ENCODE data around the gene TOPAZ1.

The TOPAZ1 gene

GRCh38 chr3:44240061-44240460 is 1.6 kb upstream of the TOPAZ1 start:
- Histone ChIP-seq H3K4me3 (ENCODE audit: low read depth in 1 of 5, low read length in 5 of 5) (no peak overlapping the region), H3K27me3 (ENCODE audit: control insufficient read depth in 5 of 5, insufficient read depth in 4 of 5, low read length in 5 of 5) (no peaks in the 10 kb centered on the region), H3K36me3 (ENCODE audit: control insufficient read depth in 5 of 5, insufficient read depth in 5 of 5, low read length in 5 of 5) (no peaks in the 10 kb centered on the region), H3K27ac (ENCODE audit: low read depth, low read length) (no peak overlapping the region), H3K9ac (ENCODE audit: low read length in 5 of 5) (no peak overlapping the region), H3K4me1 (ENCODE audit: control insufficient read depth in 5 of 5, insufficient read depth in 5 of 5, low read length in 5 of 5) (peaks cover 0 to 4% (median 0%) of the 10 kb centered on the region in 5 donors), H3K9me3 (ENCODE audit: control insufficient read depth in 5 of 5, low read length in 5 of 5) (no peaks in the 10 kb centered on the region)

- Histone ChIP-seq H3K9ac (ENCODE audit: low read length in 5 of 5) (no peak overlapping the region), H3K4me1 (ENCODE audit: control insufficient read depth in 5 of 5, insufficient read depth in 5 of 5, low read length in 5 of 5) (no peaks in the 10 kb centered on the region), H3K27me3 (ENCODE audit: control insufficient read depth in 5 of 5, insufficient read depth in 4 of 5, low read length in 5 of 5) (no peaks in the 10 kb centered on the region), H3K36me3 (ENCODE audit: control insufficient read depth in 5 of 5, insufficient read depth in 5 of 5, low read length in 5 of 5) (no peaks in the 10 kb centered on the region), H3K4me3 (ENCODE audit: low read depth in 1 of 5, low read length in 5 of 5) (no peak overlapping the region), H3K27ac (ENCODE audit: low read depth, low read length) (no peak overlapping the region), H3K9me3 (ENCODE audit: control insufficient read depth in 5 of 5, low read length in 5 of 5) (peaks cover 0 to 6% (median under 1%) of the 10 kb centered on the region in 5 donors)
These were observed 1.0 kb downstream of the TOPAZ1 start for GRCh38 chr3:44242721-44243120.

- Histone ChIP-seq H3K36me3 (ENCODE audit: control insufficient read depth in 5 of 5, insufficient read depth in 5 of 5, low read length in 5 of 5) (no peaks in the 10 kb centered on the region), H3K4me3 (ENCODE audit: low read depth in 1 of 5, low read length in 5 of 5) (no peak overlapping the region), H3K27me3 (ENCODE audit: control insufficient read depth in 5 of 5, insufficient read depth in 4 of 5, low read length in 5 of 5) (no peaks in the 10 kb centered on the region), H3K9ac (ENCODE audit: low read length in 5 of 5) (no peak overlapping the region), H3K4me1 (ENCODE audit: control insufficient read depth in 5 of 5, insufficient read depth in 5 of 5, low read length in 5 of 5) (peaks cover 0 to 4% (median 0%) of the 10 kb centered on the region in 5 donors), H3K9me3 (ENCODE audit: control insufficient read depth in 5 of 5, low read length in 5 of 5) (peaks cover 8 to 22% (median 19%) of the 10 kb centered on the region in 5 donors), H3K27ac (ENCODE audit: low read depth, low read length) (no peak overlapping the region)
These were observed 6.5 kb downstream of the TOPAZ1 start for GRCh38 chr3:44248152-44248551.

- H3K27me3 ChIP-seq (ENCODE audit: control insufficient read depth in 5 of 5, insufficient read depth in 4 of 5, low read length in 5 of 5): no peaks in the 10 kb centered on the region
- H3K36me3 ChIP-seq (ENCODE audit: control insufficient read depth in 5 of 5, insufficient read depth in 5 of 5, low read length in 5 of 5): no peaks in the 10 kb centered on the region
- no peak overlapping the region for H3K9ac ChIP-seq (ENCODE audit: low read length in 5 of 5)
- no peak overlapping the region for H3K4me3 ChIP-seq (ENCODE audit: low read depth in 1 of 5, low read length in 5 of 5)
- H3K27ac ChIP-seq (ENCODE audit: low read depth, low read length): no peak overlapping the region
- peaks cover 8 to 22% (median 15%) of the 10 kb centered on the region in 5 donors for H3K9me3 ChIP-seq (ENCODE audit: control insufficient read depth in 5 of 5, low read length in 5 of 5)
- H3K4me1 ChIP-seq (ENCODE audit: control insufficient read depth in 5 of 5, insufficient read depth in 5 of 5, low read length in 5 of 5): peaks cover 0 to 4% (median 0%) of the 10 kb centered on the region in 5 donors
These were observed 10.8 kb downstream of the TOPAZ1 start for GRCh38 chr3:44252332-44252959.

- Histone ChIP-seq H3K9ac (ENCODE audit: low read length in 5 of 5) (no peak overlapping the region), H3K4me1 (ENCODE audit: control insufficient read depth in 5 of 5, insufficient read depth in 5 of 5, low read length in 5 of 5) (no peaks in the 10 kb centered on the region), H3K9me3 (ENCODE audit: control insufficient read depth in 5 of 5, low read length in 5 of 5) (peaks cover 0 to 5% (median 0%) of the 10 kb centered on the region in 5 donors), H3K27me3 (ENCODE audit: control insufficient read depth in 5 of 5, insufficient read depth in 4 of 5, low read length in 5 of 5) (no peaks in the 10 kb centered on the region), H3K27ac (ENCODE audit: low read depth, low read length) (no peak overlapping the region), H3K4me3 (ENCODE audit: low read depth in 1 of 5, low read length in 5 of 5) (no peak overlapping the region), H3K36me3 (ENCODE audit: control insufficient read depth in 5 of 5, insufficient read depth in 5 of 5, low read length in 5 of 5) (no peaks in the 10 kb centered on the region)
These were observed 17.7 kb downstream of the TOPAZ1 start for GRCh38 chr3:44259404-44259803.

GRCh38 chr3:44264146-44264545 is 22.5 kb downstream of the TOPAZ1 start:
- no peak overlapping the region for H3K4me3 ChIP-seq (ENCODE audit: low read depth in 1 of 5, low read length in 5 of 5)
- H3K36me3 ChIP-seq (ENCODE audit: control insufficient read depth in 5 of 5, insufficient read depth in 5 of 5, low read length in 5 of 5): no peaks in the 10 kb centered on the region
- H3K27ac ChIP-seq (ENCODE audit: low read depth, low read length): no peak overlapping the region
- no peak overlapping the region for H3K9ac ChIP-seq (ENCODE audit: low read length in 5 of 5)
- no peaks in the 10 kb centered on the region for H3K27me3 ChIP-seq (ENCODE audit: control insufficient read depth in 5 of 5, insufficient read depth in 4 of 5, low read length in 5 of 5)
- peaks cover 0 to 5% (median 0%) of the 10 kb centered on the region in 5 donors for H3K9me3 ChIP-seq (ENCODE audit: control insufficient read depth in 5 of 5, low read length in 5 of 5)
- no peaks in the 10 kb centered on the region for H3K4me1 ChIP-seq (ENCODE audit: control insufficient read depth in 5 of 5, insufficient read depth in 5 of 5, low read length in 5 of 5)

GRCh38 chr3:44265815-44266214 is 24.1 kb downstream of the TOPAZ1 start:
- H3K9ac ChIP-seq (ENCODE audit: low read length in 5 of 5): no peak overlapping the region
- H3K4me1 ChIP-seq (ENCODE audit: control insufficient read depth in 5 of 5, insufficient read depth in 5 of 5, low read length in 5 of 5): no peaks in the 10 kb centered on the region
- no peak overlapping the region for H3K4me3 ChIP-seq (ENCODE audit: low read depth in 1 of 5, low read length in 5 of 5)
- no peaks in the 10 kb centered on the region for H3K36me3 ChIP-seq (ENCODE audit: control insufficient read depth in 5 of 5, insufficient read depth in 5 of 5, low read length in 5 of 5)
- H3K27ac ChIP-seq (ENCODE audit: low read depth, low read length): no peak overlapping the region
- H3K9me3 ChIP-seq (ENCODE audit: control insufficient read depth in 5 of 5, low read length in 5 of 5): peaks cover 0 to 5% (median 0%) of the 10 kb centered on the region in 5 donors
- H3K27me3 ChIP-seq (ENCODE audit: control insufficient read depth in 5 of 5, insufficient read depth in 4 of 5, low read length in 5 of 5): no peaks in the 10 kb centered on the region

- Histone ChIP-seq H3K9me3 (ENCODE audit: control insufficient read depth in 5 of 5, low read length in 5 of 5) (peaks cover 0 to 11% (median 0%) of the 10 kb centered on the region in 5 donors), H3K27me3 (ENCODE audit: control insufficient read depth in 5 of 5, insufficient read depth in 4 of 5, low read length in 5 of 5) (no peaks in the 10 kb centered on the region), H3K27ac (ENCODE audit: low read depth, low read length) (no peak overlapping the region), H3K4me3 (ENCODE audit: low read depth in 1 of 5, low read length in 5 of 5) (no peak overlapping the region), H3K4me1 (ENCODE audit: control insufficient read depth in 5 of 5, insufficient read depth in 5 of 5, low read length in 5 of 5) (no peaks in the 10 kb centered on the region), H3K36me3 (ENCODE audit: control insufficient read depth in 5 of 5, insufficient read depth in 5 of 5, low read length in 5 of 5) (no peaks in the 10 kb centered on the region), H3K9ac (ENCODE audit: low read length in 5 of 5) (no peak overlapping the region)
These were observed 30.5 kb downstream of the TOPAZ1 start for GRCh38 chr3:44272191-44272590.

- H3K36me3 ChIP-seq (ENCODE audit: control insufficient read depth in 5 of 5, insufficient read depth in 5 of 5, low read length in 5 of 5): no peaks in the 10 kb centered on the region
- H3K27me3 ChIP-seq (ENCODE audit: control insufficient read depth in 5 of 5, insufficient read depth in 4 of 5, low read length in 5 of 5): no peaks in the 10 kb centered on the region
- H3K4me3 ChIP-seq (ENCODE audit: low read depth in 1 of 5, low read length in 5 of 5): no peak overlapping the region
- H3K4me1 ChIP-seq (ENCODE audit: control insufficient read depth in 5 of 5, insufficient read depth in 5 of 5, low read length in 5 of 5): no peaks in the 10 kb centered on the region
- no peak overlapping the region for H3K9ac ChIP-seq (ENCODE audit: low read length in 5 of 5)
- no peak overlapping the region for H3K27ac ChIP-seq (ENCODE audit: low read depth, low read length)
- peaks cover 0 to 7% (median 0%) of the 10 kb centered on the region in 5 donors for H3K9me3 ChIP-seq (ENCODE audit: control insufficient read depth in 5 of 5, low read length in 5 of 5)
These were observed 36.2 kb downstream of the TOPAZ1 start for GRCh38 chr3:44277925-44278324.

GRCh38 chr3:44280077-44280476 is 38.4 kb downstream of the TOPAZ1 start:
- no peak overlapping the region for H3K9ac ChIP-seq (ENCODE audit: low read length in 5 of 5)

More at GRCh38 chr3:44280077-44280476, 38.4 kb downstream of the TOPAZ1 start:
- H3K27me3 ChIP-seq (ENCODE audit: control insufficient read depth in 5 of 5, insufficient read depth in 4 of 5, low read length in 5 of 5): no peaks in the 10 kb centered on the region
- peaks cover 0 to 7% (median 0%) of the 10 kb centered on the region in 5 donors for H3K9me3 ChIP-seq (ENCODE audit: control insufficient read depth in 5 of 5, low read length in 5 of 5)
- no peaks in the 10 kb centered on the region for H3K36me3 ChIP-seq (ENCODE audit: control insufficient read depth in 5 of 5, insufficient read depth in 5 of 5, low read length in 5 of 5)
- no peak overlapping the region for H3K27ac ChIP-seq (ENCODE audit: low read depth, low read length)
- no peak overlapping the region for H3K4me3 ChIP-seq (ENCODE audit: low read depth in 1 of 5, low read length in 5 of 5)
- no peaks in the 10 kb centered on the region for H3K4me1 ChIP-seq (ENCODE audit: control insufficient read depth in 5 of 5, insufficient read depth in 5 of 5, low read length in 5 of 5)

Measured in subcutaneous abdominal adipose tissue (tissue), 5 donors.